Endothelial cell (in vitro differentiated cells): ENCODE results near the gene TTLL5. TPM values are rescaled to one million over a fixed set of nuclear protein-coding genes. Genes with fewer than 3 reads are reported as not detected.

Experiments used
- DNase-seq: peaks from one replicate; pipeline ENCODE4 v3.0.0; 2021; ENCODE audit warnings: low spot score
- H3K27ac Mint-ChIP-seq: one replicate; pipeline ENCODE4 v1.8.0; 2021; ENCODE audit warnings: mixed read lengths, inconsistent platforms; ENCODE audit not compliant: unreplicated experiment
- H3K27me3 Mint-ChIP-seq: one replicate; pipeline ENCODE4 v1.8.0; 2021; ENCODE audit warnings: mild to moderate bottlenecking, moderate library complexity, mixed read lengths, inconsistent platforms; ENCODE audit not compliant: unreplicated experiment
- H3K36me3 Mint-ChIP-seq: one replicate; pipeline ENCODE4 v1.8.0; 2021; ENCODE audit warnings: mild to moderate bottlenecking, low read depth, mixed read lengths, inconsistent platforms; ENCODE audit not compliant: unreplicated experiment
- H3K4me1 Mint-ChIP-seq: one replicate; pipeline ENCODE4 v1.8.0; 2021; ENCODE audit warnings: mild to moderate bottlenecking, mixed read lengths, inconsistent platforms; ENCODE audit not compliant: unreplicated experiment
- H3K4me3 Mint-ChIP-seq: one replicate; pipeline ENCODE4 v1.8.0; 2021; ENCODE audit warnings: mild to moderate bottlenecking, mixed read lengths, inconsistent platforms; ENCODE audit not compliant: unreplicated experiment
- H3K9me3 Mint-ChIP-seq: one replicate; pipeline ENCODE4 v1.8.0; 2021; ENCODE audit warnings: mixed read lengths, inconsistent platforms; ENCODE audit not compliant: unreplicated experiment
- CTCF ChIP-seq: fragments of 200-600 bp; sonication (generic); IDR thresholded peaks from one replicate; pipeline ENCODE4 v1.5.0; 2021; ENCODE audit warnings: antibody characterized with exemption; ENCODE audit not compliant: unreplicated experiment
- total RNA-seq: library from RNA; stranded (reverse); fragmentation: NEBNext Ultra II Directional; extraction: Animal tissue kit (Norgen Biotek cat#: 25700); gene quantifications from one replicate; pipeline ENCODE4 v1.2.1, GENCODE V29; 2021; ENCODE audit not compliant: unreplicated experiment

TTLL5 gene
- total RNA-seq, 1 donor from 2014 or later = 62.8 TPM

- Mint-ChIP-seq H3K4me1 (peaks cover 5% of the 10 kb centered on the region), H3K27me3 (no peaks in the 10 kb centered on the region), H3K9me3 (no peaks in the 10 kb centered on the region), H3K36me3 (peaks cover 28% of the 10 kb centered on the region), H3K4me3 (no peak overlapping the region), H3K27ac (no peak overlapping the region)
- no peak for TF ChIP-seq CTCF
- no peak for DNase-seq
Measured at GRCh38 chr14:75625034-75625433, 36.0 kb upstream of the TTLL5 start.

GRCh38 chr14:75626396-75626795 is 34.6 kb upstream of the TTLL5 start:
- peaks cover 28% of the 10 kb centered on the region for H3K36me3 Mint-ChIP-seq
- peaks cover 2% of the 10 kb centered on the region for H3K4me1 Mint-ChIP-seq
- H3K9me3 Mint-ChIP-seq = no peaks in the 10 kb centered on the region
- no peak for DNase-seq
- H3K27me3 Mint-ChIP-seq = no peaks in the 10 kb centered on the region
- TF ChIP-seq CTCF = no peak
- H3K4me3 Mint-ChIP-seq = peak overlapping the region; percentile 33
- no peak overlapping the region for H3K27ac Mint-ChIP-seq

GRCh38 chr14:75626863-75627262 is 34.2 kb upstream of the TTLL5 start:
- H3K27ac Mint-ChIP-seq = no peak overlapping the region
- no peaks in the 10 kb centered on the region for H3K9me3 Mint-ChIP-seq
- no peak for DNase-seq
- no peaks in the 10 kb centered on the region for H3K27me3 Mint-ChIP-seq
- no peak overlapping the region for H3K4me3 Mint-ChIP-seq
- H3K4me1 Mint-ChIP-seq = peaks cover 2% of the 10 kb centered on the region
- TF ChIP-seq CTCF = no peak
- H3K36me3 Mint-ChIP-seq = peaks cover 28% of the 10 kb centered on the region

GRCh38 chr14:75627406-75627805 is 33.6 kb upstream of the TTLL5 start:
- no peak for TF ChIP-seq CTCF
- no peak for DNase-seq
- Mint-ChIP-seq H3K27me3 (no peaks in the 10 kb centered on the region), H3K36me3 (peaks cover 28% of the 10 kb centered on the region), H3K4me3 (no peak overlapping the region), H3K4me1 (peaks cover 2% of the 10 kb centered on the region), H3K27ac (no peak overlapping the region), H3K9me3 (no peaks in the 10 kb centered on the region)

GRCh38 chr14:75628816-75629215 is 32.2 kb upstream of the TTLL5 start:
- Mint-ChIP-seq H3K4me1 (peaks cover 2% of the 10 kb centered on the region), H3K9me3 (no peaks in the 10 kb centered on the region), H3K4me3 (no peak overlapping the region), H3K27ac (no peak overlapping the region), H3K27me3 (no peaks in the 10 kb centered on the region), H3K36me3 (peaks cover 28% of the 10 kb centered on the region)
- DNase-seq = no peak
- TF ChIP-seq CTCF = no peak
